Kidney (tissue), 14 donors: ENCODE measurements around the gene GPC4. TPM values are rescaled to one million over a fixed set of nuclear protein-coding genes. Genes with fewer than 3 reads are reported as not detected.

Source experiments
- DNase-seq, 5 donors: peaks; one replicate each; pipeline ENCODE4 v3.0.0-alpha.2; 2013 to 2020
- FAIRE-seq: peaks from 2 replicates; lab custom pipeline; 2012; peaks lifted over from hg19 to GRCh38; lab: Jason Lieb, UNC
- H3K27ac ChIP-seq, 2 donors: one replicate each; pipeline ENCODE4 v1.7.0; 2013; ENCODE audit warnings: low read depth in 2 of 2, low read length in 2 of 2, inconsistent platforms in 1 of 2
- H3K27me3 ChIP-seq: one replicate; pipeline ENCODE4 v1.7.1; 2013; ENCODE audit warnings: low read length, inconsistent platforms; ENCODE audit not compliant: control insufficient read depth, insufficient read depth
- H3K36me3 ChIP-seq, 3 donors: one replicate each; pipeline versions ENCODE4 v1.7.0 to v1.7.1; 2013; ENCODE audit warnings: low read length in 3 of 3, control low read depth in 1 of 3, inconsistent platforms in 1 of 3; ENCODE audit not compliant: insufficient read depth in 3 of 3, control insufficient read depth in 2 of 3
- H3K4me1 ChIP-seq, 3 donors: one replicate each; pipeline versions ENCODE4 v1.7.0 to v1.7.1; 2013; ENCODE audit warnings: low read length in 3 of 3, inconsistent platforms in 1 of 3, low read depth in 1 of 3; ENCODE audit not compliant: control insufficient read depth in 2 of 3, insufficient read depth in 2 of 3
- H3K4me3 ChIP-seq, 3 donors: one replicate each; pipeline versions ENCODE4 v1.7.0 to v1.8.1; 2013; ENCODE audit warnings: low read length in 3 of 3, control low read depth in 1 of 3, inconsistent platforms in 1 of 3
- H3K9ac ChIP-seq, 3 donors: one replicate each; pipeline versions ENCODE4 v1.7.0 to v1.7.1; 2013; ENCODE audit warnings: low read length in 3 of 3, control low read depth in 1 of 3, inconsistent platforms in 1 of 3
- H3K9me3 ChIP-seq, 3 donors: one replicate each; pipeline versions ENCODE4 v1.7.0 to v1.7.1; 2013; ENCODE audit warnings: low read length in 3 of 3, control low read depth in 1 of 3, inconsistent platforms in 1 of 3; ENCODE audit not compliant: control insufficient read depth in 2 of 3, insufficient read depth in 1 of 3
- intact Hi-C: fragments of 100-400 bp; cut with DNase I; formaldehyde crosslinking; loops from one replicate; pipeline ENCODE4 v1.11.1; 2022
- polyA plus RNA-seq: library from polyadenylated mRNA; stranded (reverse); fragments of 350-450 nt; fragmentation: Illumina TruSeq; extraction: RNeasy Lipid Tissue Mini Kit (QIAGEN cat#74804); gene quantifications from one replicate; pipeline ENCODE4 v1.2.3, GENCODE V29; 2014; ENCODE audit warnings: low read depth, low replicate concordance; ENCODE audit not compliant: insufficient read depth
- total RNA-seq: library from RNA; stranded (reverse); fragmentation: NEBNext Ultra II Directional; extraction: Animal tissue kit (Norgen Biotek cat#: 25700); gene quantifications from one replicate; pipeline ENCODE4 v1.2.1, GENCODE V29; 2021
- TF ChIP-seq, protein P1 (sequence below): IDR thresholded peaks from 3 replicates; pipeline ENCODE4 v1.5.1; 2012; ENCODE audit warnings: mild to moderate bottlenecking, moderate library complexity, borderline replicate concordance; ENCODE audit not compliant: insufficient read depth; ENCODE audit errors: extremely low read depth
- donor health status: control.
- donor health status: control.
- donor health status: control.
- donor health status: control.
- donor health status: control.
- donor health status: DM: yes; HTN: yes; CAD: no.
- donor health status: Normal renal cell carcinoma (clear cell type).

Gene GPC4
- total and polyA plus RNA-seq, 2 donors from 2014 or later: 19.5 to 70.3 TPM

DNA sequence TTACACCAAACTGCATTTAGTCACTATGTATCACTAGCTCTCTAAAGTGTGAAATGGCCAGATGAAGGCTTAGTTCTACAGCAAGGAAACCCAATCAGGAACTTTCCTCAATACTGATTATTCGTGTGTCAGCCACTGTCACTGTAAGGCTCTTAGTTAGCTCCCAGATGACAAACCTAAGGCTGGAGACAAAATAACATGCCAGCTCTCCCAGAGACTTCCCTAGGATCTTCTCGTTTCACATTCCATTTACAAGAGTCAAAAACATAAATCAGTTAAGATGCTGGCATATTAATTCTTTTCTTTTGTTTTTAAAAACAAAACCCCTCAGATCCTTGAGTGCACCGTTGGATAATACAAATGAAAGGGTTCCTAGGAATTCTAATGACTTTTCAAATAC, 109.0 kb downstream of the GPC4 start:
- FAIRE-seq: no peak
- intact Hi-C loops: no loop called here
- Histone ChIP-seq H3K27ac (no peak overlapping the region), H3K9me3 (no peaks in the 10 kb centered on the region), H3K9ac (no peak overlapping the region), H3K27me3 (peaks cover 2% of the 10 kb centered on the region), H3K36me3 (peaks cover 0 to 14% (median 0%) of the 10 kb centered on the region in 3 donors), H3K4me3 (no peak overlapping the region), H3K4me1 (no peaks in the 10 kb centered on the region)
- no peak for DNase-seq
- TF ChIP-seq, protein P1, sequence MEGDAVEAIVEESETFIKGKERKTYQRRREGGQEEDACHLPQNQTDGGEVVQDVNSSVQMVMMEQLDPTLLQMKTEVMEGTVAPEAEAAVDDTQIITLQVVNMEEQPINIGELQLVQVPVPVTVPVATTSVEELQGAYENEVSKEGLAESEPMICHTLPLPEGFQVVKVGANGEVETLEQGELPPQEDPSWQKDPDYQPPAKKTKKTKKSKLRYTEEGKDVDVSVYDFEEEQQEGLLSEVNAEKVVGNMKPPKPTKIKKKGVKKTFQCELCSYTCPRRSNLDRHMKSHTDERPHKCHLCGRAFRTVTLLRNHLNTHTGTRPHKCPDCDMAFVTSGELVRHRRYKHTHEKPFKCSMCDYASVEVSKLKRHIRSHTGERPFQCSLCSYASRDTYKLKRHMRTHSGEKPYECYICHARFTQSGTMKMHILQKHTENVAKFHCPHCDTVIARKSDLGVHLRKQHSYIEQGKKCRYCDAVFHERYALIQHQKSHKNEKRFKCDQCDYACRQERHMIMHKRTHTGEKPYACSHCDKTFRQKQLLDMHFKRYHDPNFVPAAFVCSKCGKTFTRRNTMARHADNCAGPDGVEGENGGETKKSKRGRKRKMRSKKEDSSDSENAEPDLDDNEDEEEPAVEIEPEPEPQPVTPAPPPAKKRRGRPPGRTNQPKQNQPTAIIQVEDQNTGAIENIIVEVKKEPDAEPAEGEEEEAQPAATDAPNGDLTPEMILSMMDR: no peak

DNA sequence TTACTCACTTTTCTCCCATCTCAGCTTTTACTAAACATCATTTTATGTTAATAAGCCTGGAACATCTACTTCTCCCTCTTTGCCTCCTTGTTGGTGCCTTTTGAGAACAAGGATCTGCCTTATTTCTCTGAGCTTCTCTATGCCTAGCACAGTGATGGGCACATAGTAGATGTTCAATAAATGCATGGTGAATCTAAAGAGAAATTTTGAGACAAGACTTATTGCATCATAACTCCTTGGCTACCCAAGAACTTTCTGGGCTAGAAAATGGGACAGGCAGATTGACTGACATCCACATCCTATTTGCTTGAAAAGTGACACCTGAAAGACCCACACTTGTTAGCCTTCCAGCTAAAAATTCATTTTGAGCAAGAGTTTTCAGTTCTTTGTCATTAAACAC, 109.9 kb downstream of the GPC4 start:
- intact Hi-C loops: no loop called here
- no peak overlapping the region for H3K4me3 ChIP-seq
- H3K36me3 ChIP-seq: peaks cover 0 to 14% (median 0%) of the 10 kb centered on the region in 3 donors
- H3K4me1 ChIP-seq: no peaks in the 10 kb centered on the region
- TF ChIP-seq, protein P1: no peak
- DNase-seq: no peak
- H3K27ac ChIP-seq: no peak overlapping the region
- peaks cover 2% of the 10 kb centered on the region for H3K27me3 ChIP-seq
- no peaks in the 10 kb centered on the region for H3K9me3 ChIP-seq
- H3K9ac ChIP-seq: no peak overlapping the region
- FAIRE-seq: no peak

DNA sequence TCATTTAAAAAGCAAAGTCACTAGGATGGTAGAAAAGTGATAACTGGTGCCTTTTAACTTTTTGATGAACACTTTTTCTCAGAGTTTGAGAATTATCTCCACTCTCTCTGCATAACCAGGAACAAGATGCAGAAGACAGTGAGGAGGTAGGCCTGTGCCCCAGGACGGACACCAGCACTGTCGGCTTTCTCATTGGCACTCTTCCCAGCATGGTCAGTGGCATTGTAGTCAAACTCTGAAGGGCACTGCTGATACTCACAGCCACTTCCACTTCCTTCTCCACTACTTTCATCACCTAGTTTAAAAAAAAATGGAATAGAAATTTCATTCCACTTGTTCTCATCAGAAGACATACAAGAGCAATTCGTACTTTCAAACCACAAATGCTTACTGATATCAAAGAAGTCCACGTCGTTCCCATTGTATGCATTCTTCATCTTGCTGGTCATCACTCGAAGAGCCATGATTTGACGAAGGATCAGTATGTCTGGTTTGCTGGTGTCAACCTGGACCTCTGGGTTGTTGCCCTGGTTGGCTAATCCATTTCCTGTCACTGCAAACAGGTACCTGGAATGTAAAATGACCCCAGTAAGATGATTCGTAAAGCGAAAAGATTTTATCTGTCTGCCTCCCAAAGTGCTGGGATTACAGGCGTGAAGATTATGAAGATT, 112.4 kb downstream of the GPC4 start:
- peaks cover 0 to 14% (median 0%) of the 10 kb centered on the region in 3 donors for H3K36me3 ChIP-seq
- H3K4me1 ChIP-seq: no peaks in the 10 kb centered on the region
- no peaks in the 10 kb centered on the region for H3K9me3 ChIP-seq
- no peak overlapping the region for H3K27ac ChIP-seq
- peaks cover 2% of the 10 kb centered on the region for H3K27me3 ChIP-seq
- no peak overlapping the region for H3K9ac ChIP-seq
- FAIRE-seq (no peak), DNase-seq (no peak)
- intact Hi-C loops: no loop called here
- H3K4me3 ChIP-seq: no peak overlapping the region
- TF ChIP-seq, protein P1: no peak
